CD1c-positive myeloid dendritic cell (primary cell): ENCODE data around the gene ALG1.
"Not testable (repeated sequence)": the region's sequence is repeated elsewhere in the genome, so short reads cannot be mapped to it uniquely, and the experiment has no call there.

Experiments
- DNase-seq: peaks from one replicate; pipeline ENCODE4 v3.0.0-alpha.2; 2016; ENCODE audit errors: extremely low spot score

Gene ALG1

GRCh38 chr16:5044581-5044980, 27.1 kb upstream of the ALG1 start:
- DNase-seq: not testable (repeated sequence)

- DNase-seq: no peak
Measured at GRCh38 chr16:5045499-5046115, 26.0 kb upstream of the ALG1 start.

GRCh38 chr16:5046914-5047313, 24.7 kb upstream of the ALG1 start:
- DNase-seq: no peak

- DNase-seq: no peak
Measured at GRCh38 chr16:5054876-5055865, 16.5 kb upstream of the ALG1 start.

- peak; percentile 57 for DNase-seq
Measured at GRCh38 chr16:5056352-5056751, 15.3 kb upstream of the ALG1 start.

GRCh38 chr16:5058476-5058875, 13.2 kb upstream of the ALG1 start:
- no peak for DNase-seq

GRCh38 chr16:5059386-5060072, 12.1 kb upstream of the ALG1 start:
- no peak for DNase-seq

- no peak for DNase-seq
Measured at GRCh38 chr16:5060073-5060641, 11.5 kb upstream of the ALG1 start.

- DNase-seq: no peak
Measured at GRCh38 chr16:5062051-5062450, 9.6 kb upstream of the ALG1 start.

GRCh38 chr16:5062790-5063765, 8.6 kb upstream of the ALG1 start:
- no peak for DNase-seq

- no peak for DNase-seq
Measured at GRCh38 chr16:5064915-5065314, 6.7 kb upstream of the ALG1 start.

GRCh38 chr16:5065326-5065725, 6.3 kb upstream of the ALG1 start:
- DNase-seq: no peak

- no peak for DNase-seq
Measured at GRCh38 chr16:5065813-5066212, 5.8 kb upstream of the ALG1 start, which contains the start of gene C16orf89. C16orf89 (minus strand) TSS chr16:5065956; CDS start chr16:5065908, 48 bp downstream.

- DNase-seq: no peak
Measured at GRCh38 chr16:5066511-5066910, 5.1 kb upstream of the ALG1 start.

GRCh38 chr16:5069048-5069447, 2.6 kb upstream of the ALG1 start:
- DNase-seq: no peak

- no peak for DNase-seq
Measured at GRCh38 chr16:5069854-5070253, 1.8 kb upstream of the ALG1 start.

- DNase-seq: no peak
Measured at GRCh38 chr16:5070431-5071186, 1.0 kb upstream of the ALG1 start.

GRCh38 chr16:5071341-5071680, 332 bp upstream of the ALG1 start:
- no peak for DNase-seq

GRCh38 chr16:5072334-5073278, 963 bp downstream of the ALG1 start:
- DNase-seq: no peak
